Measurements from ENCODE around the gene PIP5K1A. TPM values are rescaled to one million over a fixed set of nuclear protein-coding genes. Genes with fewer than 3 reads are reported as not detected.

The PIP5K1A gene
- total and polyA plus RNA-seq, 2 of the 8 experiments (the other 6 are each of a cell fraction or from before 2014, with no cell fraction given): 87.5 to 105 TPM

- H3K27ac ChIP-seq (ENCODE audit: low read depth, low read length): no peak overlapping the region
- CTCF ChIA-PET (ENCODE audit: partially characterized antibody): interaction anchor here (0.7 to 2.3 kb wide), 2 partner anchors 11 to 52 kb away, joined by 3 to 10 read pairs; no protein-coding TSS in a partner anchor
- no peak for TF ChIP-seq CHD2 (IDR thresholded peaks at IDR 0.05; ENCODE audit: low read length)
- no peak for TF ChIP-seq SRF (IDR thresholded peaks at IDR 0.05; ENCODE audit: low read depth, low read length)
- TF ChIP-seq EP300 (IDR thresholded peaks at IDR 0.05; ENCODE audit: borderline replicate concordance in 1 of 2, low read depth in 2 of 2, low read length in 2 of 2): no peak
- TF ChIP-seq NRF1 (IDR thresholded peaks at IDR 0.05; ENCODE audit: low read depth, low read length): no peak
- no peak for TF ChIP-seq POU5F1 (IDR thresholded peaks at IDR 0.05; ENCODE audit: low read depth, low read length)
- TF ChIP-seq ZNF274 (IDR thresholded peaks at IDR 0.05; ENCODE audit: borderline replicate concordance, extremely low read depth, low read length): no peak
Measured at GRCh38 chr1:151199873-151200581, 1.7 kb downstream of the PIP5K1A start.

More at GRCh38 chr1:151199873-151200581, 1.7 kb downstream of the PIP5K1A start:
- Histone ChIP-seq H3K79me2 (ENCODE audit: control insufficient read depth in 1 of 2, insufficient read depth in 2 of 2, low read length in 2 of 2) (peaks cover 34 to 65% of the 10 kb centered on the region in 2 experiments), H3K4ac (replicated peaks; ENCODE audit: insufficient read length, low read depth, low read length) (no peak overlapping the region), H4K5ac (ENCODE audit: insufficient read length, low read depth, low read length) (no peak overlapping the region), H2BK12ac (ENCODE audit: low read depth, low read length) (no peak overlapping the region), H2BK20ac (ENCODE audit: low read length) (no peak overlapping the region), H3K56ac (replicated peaks; ENCODE audit: insufficient read length, low read depth, low read length) (peak overlapping the region; percentile 17), H4K91ac (replicated peaks; ENCODE audit: insufficient read length, low read length) (no peak overlapping the region), H3K27me3 (replicated peaks in 1 of 4; ENCODE audit: control insufficient read depth in 3 of 4, extremely low read depth in 1 of 4, insufficient read depth in 3 of 4, low read length in 3 of 4) (no peaks in the 10 kb centered on the region), H4K8ac (ENCODE audit: extremely low read depth, insufficient read depth, low read length) (no peak overlapping the region), H3K9me3 (ENCODE audit: insufficient read depth in 2 of 2, low read depth in 1 of 2, low read length in 1 of 2) (no peaks in the 10 kb centered on the region), H3K9ac (replicated peaks in 1 of 4; ENCODE audit: extremely low read depth in 1 of 4, low read depth in 3 of 4, low read length in 3 of 4) (peak overlapping the region in 2 of 4 experiments; percentile 2 to 98; a peak in 2 of 7 replicates), H3K4me2 (ENCODE audit: insufficient read depth in 1 of 2, low read depth in 2 of 2, low read length in 2 of 2) (peak overlapping the region; percentile 68 to 69), H4K20me1 (replicated peaks in 1 of 2; ENCODE audit: control insufficient read depth in 1 of 2, insufficient read depth in 2 of 2, low read length in 2 of 2) (peaks cover 4 to 10% of the 10 kb centered on the region in 2 experiments), H2BK5ac (ENCODE audit: low read depth, low read length) (no peak overlapping the region), H3K36me3 (ENCODE audit: control insufficient read depth in 2 of 4, insufficient read depth in 4 of 4, low read length in 3 of 4) (peaks cover 0 to 12% (median 6%) of the 10 kb centered on the region in 4 experiments; a peak in 2 of 8 replicates), H3K18ac (ENCODE audit: extremely low read depth, low read length) (no peak overlapping the region), H3K23ac (ENCODE audit: insufficient read length) (no peak overlapping the region), H2BK15ac (ENCODE audit: low read length) (no peak overlapping the region), H3K4me3 (ENCODE audit: extremely low read depth in 1 of 4, insufficient read depth in 2 of 4, low read depth in 3 of 4, low read length in 4 of 4) (peak overlapping the region; percentile 74 to 99 (median 93)), H2AFZ (ENCODE audit: low read length) (no peak overlapping the region), H3K4me1 (replicated peaks in 1 of 4; ENCODE audit: control insufficient read depth in 3 of 4, insufficient read depth in 4 of 4, low read length in 3 of 4) (peaks cover 2 to 4% (median 3%) of the 10 kb centered on the region in 4 experiments; a peak in 3 of 7 replicates), H2BK120ac (replicated peaks; ENCODE audit: low read depth, low read length) (no peak overlapping the region), H3K14ac (ENCODE audit: insufficient read length) (no peak overlapping the region), H3K23me2 (ENCODE audit: low read depth, low read length) (peaks cover 13% of the 10 kb centered on the region), H3K79me1 (ENCODE audit: low read depth, low read length) (no peaks in the 10 kb centered on the region), H2AK5ac (ENCODE audit: low read depth, low read length) (no peak overlapping the region)
- no peak for DNase-seq (ENCODE audit: low read depth in 1 of 2, low spot score in 2 of 2)
- no peak for FAIRE-seq
- WGBS, 2 experiments (ENCODE audit: extremely low coverage in 1 of 2, insufficient coverage in 1 of 2, insufficient read length in 1 of 2, insufficient replicate concordance in 2 of 2, low coverage in 1 of 2, low lambda C conversion rate in 2 of 2, missing lambda C conversion rate in 1 of 2): 46% methylated on average over 9 of the region's 11 CpGs; no CpG with 5 or more reads in 1 of the 2 experiments
- POLR2A ChIA-PET (ENCODE audit: partially characterized antibody): interaction anchor here (0.7 to 2.6 kb wide), 7 partner anchors 11 to 313 kb away, joined by 3 to 12 read pairs (median 5); partner anchors contain the start of gene PSMD4

Measured in H1 (cell line).